ENCODE results near the gene METTL26.

The METTL26 gene

GRCh38 chr16:636206-637080, at the start of gene METTL26:
Gene METTL26, minus strand, starts transcription at chr16:636305. Its CDS starts 15 bp downstream, at chr16:636290.
- H3K4me3 ChIP-seq (ENCODE audit: low read depth, low read length): peak within 1 kb of the TSS; percentile 72

- H3K4me3 ChIP-seq (ENCODE audit: low read depth, low read length): no peak overlapping the region
These were observed 49.0 kb upstream of the METTL26 start for GRCh38 chr16:684961-685696.

- H3K4me3 ChIP-seq (ENCODE audit: low read depth, low read length): peak within 1 kb of the TSS; percentile 81
These were observed 48.1 kb upstream of the METTL26 start, which contains the start of gene JMJD8 for GRCh38 chr16:684071-684794. Gene JMJD8, minus strand, starts transcription at chr16:684334. Its CDS starts 15 bp downstream, at chr16:684319.

GRCh38 chr16:683396-684070, 47.4 kb upstream of the METTL26 start:
- peak overlapping the region; percentile 81 for H3K4me3 ChIP-seq (ENCODE audit: low read depth, low read length)

- no peak overlapping the region for H3K4me3 ChIP-seq (ENCODE audit: low read depth, low read length)
These were observed 46.6 kb upstream of the METTL26 start for GRCh38 chr16:682493-683395.

- no peak overlapping the region for H3K4me3 ChIP-seq (ENCODE audit: low read depth, low read length)
These were observed 45.8 kb upstream of the METTL26 start for GRCh38 chr16:681746-682427.

GRCh38 chr16:680967-681745, 45.1 kb upstream of the METTL26 start:
- H3K4me3 ChIP-seq (ENCODE audit: low read depth, low read length): peak overlapping the region; percentile 74

- peak overlapping the region; percentile 74 for H3K4me3 ChIP-seq (ENCODE audit: low read depth, low read length)
These were observed 44.5 kb upstream of the METTL26 start for GRCh38 chr16:680625-680945.

- H3K4me3 ChIP-seq (ENCODE audit: low read depth, low read length): peak within 1 kb of the TSS; percentile 74
These were observed 43.9 kb upstream of the METTL26 start, which contains the start of gene STUB1 for GRCh38 chr16:679814-680624. Gene STUB1, plus strand, starts transcription at chr16:680410. Its CDS starts 116 bp downstream, at chr16:680526.

GRCh38 chr16:678858-679813, 43.0 kb upstream of the METTL26 start:
- peak overlapping the region; percentile 24 for H3K4me3 ChIP-seq (ENCODE audit: low read depth, low read length)

- no peak overlapping the region for H3K4me3 ChIP-seq (ENCODE audit: low read depth, low read length)
These were observed 42.2 kb upstream of the METTL26 start for GRCh38 chr16:678209-678857.

- no peak overlapping the region for H3K4me3 ChIP-seq (ENCODE audit: low read depth, low read length)
These were observed 41.4 kb upstream of the METTL26 start for GRCh38 chr16:677316-678190.

- no peak overlapping the region for H3K4me3 ChIP-seq (ENCODE audit: low read depth, low read length)
These were observed 40.8 kb upstream of the METTL26 start for GRCh38 chr16:676913-677312.

GRCh38 chr16:676565-676902, 40.4 kb upstream of the METTL26 start:
- H3K4me3 ChIP-seq (ENCODE audit: low read depth, low read length): no peak overlapping the region
